Body of pancreas (tissue), 4 donors: ENCODE results near the gene CMIP. TPM values are rescaled to one million over a fixed set of nuclear protein-coding genes. Genes with fewer than 3 reads are reported as not detected.
A peak's percentile ranks its signal among the peaks of the same experiment; 100 is the strongest.

Experiments
- ATAC-seq: fragments of 150-250 bp; one replicate; pipeline ENCODE4 v1.9.1; 2016
- DNase-seq, 4 donors: peaks; one replicate each; pipeline ENCODE4 v3.0.0-alpha.2; 2019
- H3K27ac ChIP-seq, 4 donors: fragments of 200-600 bp; sonication (generic); 1 replicate in 3 of 4; 2 replicates in 1 of 4; pipeline versions ENCODE4 v1.5.1 to v1.6.1; 2016 to 2019; ENCODE audit warnings: mild to moderate bottlenecking in 1 of 4, mixed read lengths in 1 of 4, moderate library complexity in 1 of 4
- H3K27me3 ChIP-seq, 2 donors: fragments of 200-600 bp; sonication (generic); one replicate each; pipeline ENCODE4 v1.6.0; 2016; ENCODE audit warnings: mild to moderate bottlenecking in 1 of 2
- H3K36me3 ChIP-seq, 2 donors: fragments of 200-600 bp; sonication (generic); replicated peaks in 1 of 2; 2 replicates each; pipeline ENCODE4 v1.5.1; 2016; ENCODE audit warnings: low read depth in 2 of 2; ENCODE audit not compliant: insufficient read depth in 1 of 2
- H3K4me1 ChIP-seq: fragments of 200-600 bp; sonication (generic); one replicate; pipeline ENCODE4 v1.6.0; 2016
- H3K4me3 ChIP-seq, 2 donors: fragments of 200-600 bp; sonication (generic); 1 replicate in 1 of 2; 2 replicates in 1 of 2; pipeline ENCODE4 v1.5.1; 2016 to 2019
- H3K9me3 ChIP-seq, 3 donors: fragments of 200-600 bp; sonication (generic); 1 replicate in 2 of 3; 2 replicates in 1 of 3; pipeline ENCODE4 v1.5.1; 2016
- CTCF ChIP-seq, 7 experiments: fragments of 450-650 bp in 4 of 7; fragments of 200-600 bp in 3 of 7; sonication (generic) in 3 of 7; IDR thresholded peaks; one replicate each; pipeline ENCODE4 v1.5.1; 2016 to 2019; ENCODE audit warnings: antibody characterized with exemption in 7 of 7
- POLR2A ChIP-seq, 3 donors: fragments of 450-650 bp; IDR thresholded peaks; one replicate each; pipeline ENCODE4 v1.6.1; 2016; ENCODE audit warnings: antibody characterized with exemption in 3 of 3, mild to moderate bottlenecking in 2 of 3
- WGBS, 2 donors: methylation state at CpG; one replicate each; pipeline ENCODE4 v1.1.5; 2017; 5-methylcytosine and 5-hydroxymethylcytosine counted together
- intact Hi-C: fragments of 100-400 bp; cut with DNase I; formaldehyde crosslinking; loops from one replicate; pipeline ENCODE4 v1.15.1; 2023
- total RNA-seq, 2 donors: library from RNA; depleted of rRNA; stranded (reverse); fragments of >200 nt; gene quantifications; one replicate each; pipeline ENCODE4 v1.1.0, GENCODE V29; 2016

The CMIP gene
- total RNA-seq, 2 donors from 2014 or later = 18.7 to 18.8 TPM

DNA sequence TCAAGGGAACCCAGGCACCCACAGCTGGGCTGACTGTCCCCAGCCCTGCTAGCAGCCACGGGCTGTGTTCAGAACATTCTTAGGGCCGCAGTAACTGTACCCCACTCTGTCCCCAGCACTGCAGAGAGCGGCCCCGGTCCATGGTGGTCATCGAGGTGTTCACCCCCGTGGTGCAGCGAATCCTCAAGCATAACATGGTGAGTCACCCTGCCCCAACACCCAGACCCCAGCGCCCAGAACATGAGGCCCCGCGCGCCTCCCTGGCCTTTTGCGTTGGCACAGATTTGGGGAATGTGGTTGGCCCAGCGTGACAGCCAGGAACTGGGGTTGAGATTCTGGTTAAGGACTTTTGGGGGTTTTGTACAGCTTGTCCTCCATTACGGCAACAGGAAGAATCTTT, 219.5 kb downstream of the CMIP start:
- H3K27ac ChIP-seq = no peak overlapping the region
- WGBS, 2 donors = 94 to 97% methylated on average over 7 to 8 of the region's 14 CpGs

GRCh38 chr16:81665588-81665987, 221.0 kb downstream of the CMIP start:
- WGBS, 2 donors = 75 to 82% methylated on average over 4 of the region's 4 CpGs
- no peaks in the 10 kb centered on the region for H3K27me3 ChIP-seq
- H3K9me3 ChIP-seq = no peaks in the 10 kb centered on the region
- H3K4me3 ChIP-seq = no peak overlapping the region
- H3K27ac ChIP-seq = no peak overlapping the region
- DNase-seq (no peak), ATAC-seq (no peak)
- intact Hi-C loops = no loop called here
- TF ChIP-seq POLR2A (IDR thresholded peaks at IDR 0.05) (no peak), CTCF (IDR thresholded peaks at IDR 0.05) (no peak)
- H3K36me3 ChIP-seq = no peaks in the 10 kb centered on the region
- H3K4me1 ChIP-seq = no peaks in the 10 kb centered on the region

More for the DNA sequence above, 219.5 kb downstream of the CMIP start:
- ATAC-seq (no peak), DNase-seq (no peak)
- no peaks in the 10 kb centered on the region for H3K4me1 ChIP-seq
- no peak overlapping the region for H3K4me3 ChIP-seq
- intact Hi-C loops = no loop called here
- TF ChIP-seq POLR2A (IDR thresholded peaks at IDR 0.05) (no peak), CTCF (IDR thresholded peaks at IDR 0.05) (no peak)
- H3K36me3 ChIP-seq = no peaks in the 10 kb centered on the region
- no peaks in the 10 kb centered on the region for H3K9me3 ChIP-seq
- no peaks in the 10 kb centered on the region for H3K27me3 ChIP-seq

DNA sequence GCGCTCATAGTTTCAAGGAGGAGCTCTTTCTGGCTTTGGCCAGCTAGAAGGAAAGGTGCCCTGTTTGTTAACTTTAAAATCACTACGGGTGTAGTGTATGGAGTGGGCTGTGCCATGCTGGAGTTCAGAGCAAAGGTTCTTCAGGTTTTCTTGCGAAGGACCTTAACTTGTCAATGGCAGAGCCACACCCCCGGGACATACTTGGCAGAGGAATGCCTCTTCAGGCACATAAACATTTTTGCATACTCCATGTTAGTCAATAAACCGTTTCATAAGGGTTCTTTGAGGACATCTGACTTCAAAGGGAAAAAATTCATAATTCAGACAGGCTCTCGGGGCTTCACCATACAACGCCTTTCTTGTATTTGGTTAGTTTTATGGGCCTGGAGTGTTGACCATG, 221.5 kb downstream of the CMIP start:
- Histone ChIP-seq H3K27ac (no peak overlapping the region), H3K36me3 (no peaks in the 10 kb centered on the region)
- ATAC-seq = no peak

GRCh38 chr16:81668243-81669097, 223.9 kb downstream of the CMIP start:
- whole genome bisulfite sequencing, 2 donors = 86 to 94% methylated on average over 7 to 23 of the region's 23 CpGs
- Histone ChIP-seq H3K4me1 (no peaks in the 10 kb centered on the region), H3K27me3 (no peaks in the 10 kb centered on the region), H3K4me3 (no peak overlapping the region), H3K36me3 (peaks cover 0 to 5% of the 10 kb centered on the region in 2 donors), H3K9me3 (no peaks in the 10 kb centered on the region), H3K27ac (no peak overlapping the region)
- DNase-seq = no peak
- TF ChIP-seq CTCF (IDR thresholded peaks at IDR 0.05) = no peak
- no peak for TF ChIP-seq POLR2A (IDR thresholded peaks at IDR 0.05)
- intact Hi-C loops = no loop called here
- ATAC-seq = peak; percentile 23

More for the DNA sequence above, 221.5 kb downstream of the CMIP start:
- intact Hi-C loops = no loop called here
- TF ChIP-seq POLR2A (IDR thresholded peaks at IDR 0.05) = no peak
- H3K4me1 ChIP-seq = no peaks in the 10 kb centered on the region
- no peaks in the 10 kb centered on the region for H3K27me3 ChIP-seq
- WGBS, 2 donors = 85 to 86% methylated on average over 7 of the region's 7 CpGs
- no peaks in the 10 kb centered on the region for H3K9me3 ChIP-seq
- DNase-seq = no peak
- no peak overlapping the region for H3K4me3 ChIP-seq

GRCh38 chr16:81669473-81670350, 225.1 kb downstream of the CMIP start:
- ATAC-seq (no peak), DNase-seq (no peak)
- no peaks in the 10 kb centered on the region for H3K9me3 ChIP-seq
- intact Hi-C loops = no loop called here
- 85 to 89% methylated on average over 22 to 23 of the region's 23 CpGs for WGBS, 2 donors
- H3K27me3 ChIP-seq = no peaks in the 10 kb centered on the region
- no peaks in the 10 kb centered on the region for H3K4me1 ChIP-seq
- no peak overlapping the region for H3K27ac ChIP-seq
- no peak overlapping the region for H3K4me3 ChIP-seq
- peaks cover 0 to 9% of the 10 kb centered on the region in 2 donors for H3K36me3 ChIP-seq
- TF ChIP-seq CTCF (IDR thresholded peaks at IDR 0.05) (no peak), POLR2A (IDR thresholded peaks at IDR 0.05) (no peak)
